HG02610 (cell line): ENCODE data around the gene CCL1.
"Not testable (repeated sequence)": the region's sequence is repeated elsewhere in the genome, so short reads cannot be mapped to it uniquely, and the experiment has no call there.

Experiments used
- ATAC-seq: cut with Tn5 transposase; IDR thresholded peaks from one replicate; pipeline ENCODE4 v1.9.1; 2021; ENCODE audit warnings: mild to moderate bottlenecking, moderate library complexity; ENCODE audit not compliant: unreplicated experiment

The CCL1 gene

DNA sequence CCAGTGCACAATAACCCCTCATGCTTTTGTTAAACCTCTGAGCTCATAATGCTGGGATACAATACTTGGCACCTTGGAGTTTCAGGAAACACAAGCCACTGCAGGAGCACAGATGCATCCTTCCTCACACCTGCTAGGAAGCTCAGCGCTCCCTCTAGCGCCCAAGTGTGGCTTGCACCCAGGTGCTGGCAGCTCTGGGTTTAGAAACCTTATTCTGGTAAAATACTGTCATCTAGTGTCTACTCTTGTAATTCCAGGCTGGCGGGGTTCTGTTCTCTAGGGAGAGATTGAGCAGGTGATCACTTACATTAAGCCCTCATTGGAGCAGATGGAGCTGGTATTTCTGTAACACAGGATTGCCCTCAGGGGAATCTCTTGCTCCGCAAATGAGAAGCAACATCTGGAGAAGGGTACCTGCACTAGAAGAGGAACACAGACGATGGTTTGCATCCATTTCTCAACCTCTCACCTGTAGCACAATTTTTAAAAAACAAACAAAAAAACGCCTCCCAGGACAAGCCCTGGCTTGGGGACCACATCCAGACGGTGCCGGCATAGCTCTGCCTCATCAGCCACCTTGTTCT, 1.5 kb downstream of the CCL1 start:
- ATAC-seq, result no peak

DNA sequence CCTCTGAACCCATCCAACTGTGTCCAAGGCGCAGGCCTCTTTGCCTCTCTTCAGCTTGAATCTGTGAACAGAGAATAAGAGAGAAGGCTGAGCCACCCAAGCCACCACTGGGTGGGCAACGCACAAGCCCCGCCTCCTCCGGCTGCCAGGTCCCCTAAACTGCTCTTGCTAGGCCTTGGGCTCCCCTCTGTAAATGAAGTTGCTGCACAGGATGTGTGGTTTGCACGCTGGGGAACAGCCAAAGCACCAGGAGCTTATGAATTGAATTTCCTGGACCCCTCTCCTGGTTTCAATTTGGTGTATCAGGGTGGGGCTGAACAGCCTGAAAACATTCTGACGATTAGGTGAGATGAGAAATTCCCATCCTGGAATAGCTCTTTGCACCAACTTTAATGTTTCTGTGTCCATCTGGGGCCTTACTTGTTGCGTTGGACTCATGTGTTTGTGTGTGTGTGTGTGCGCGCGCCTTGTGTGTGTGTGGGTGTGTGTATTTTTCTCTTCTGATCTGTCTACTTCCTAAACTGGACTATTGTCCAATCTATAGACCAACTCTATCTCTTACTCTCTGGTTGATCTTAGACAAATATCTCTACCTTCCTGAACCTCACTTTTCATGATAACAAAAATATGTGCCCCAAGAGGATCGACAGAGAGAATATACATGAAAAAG, 2.3 kb downstream of the CCL1 start:
- ATAC-seq, result no peak

DNA sequence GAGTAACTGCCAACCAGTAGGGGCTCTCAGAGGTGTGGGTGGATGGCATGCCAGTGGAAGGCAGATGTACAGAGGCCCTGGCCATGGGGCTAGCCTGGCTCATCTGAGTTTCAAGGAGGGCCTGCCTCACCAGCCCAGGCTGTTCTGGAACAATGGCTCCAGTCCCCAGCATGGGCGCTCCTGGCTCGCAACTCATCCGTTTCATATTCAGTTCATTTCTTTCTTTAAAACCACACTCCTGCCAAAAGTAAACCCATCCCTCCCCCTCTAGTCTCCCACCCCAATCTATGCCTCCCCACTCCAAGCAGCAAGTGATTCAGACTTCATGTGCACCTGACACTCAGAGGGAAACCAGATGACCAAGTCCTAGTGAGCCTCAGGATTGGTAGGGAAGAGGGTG, 4.4 kb downstream of the CCL1 start:
- no peak for ATAC-seq

DNA sequence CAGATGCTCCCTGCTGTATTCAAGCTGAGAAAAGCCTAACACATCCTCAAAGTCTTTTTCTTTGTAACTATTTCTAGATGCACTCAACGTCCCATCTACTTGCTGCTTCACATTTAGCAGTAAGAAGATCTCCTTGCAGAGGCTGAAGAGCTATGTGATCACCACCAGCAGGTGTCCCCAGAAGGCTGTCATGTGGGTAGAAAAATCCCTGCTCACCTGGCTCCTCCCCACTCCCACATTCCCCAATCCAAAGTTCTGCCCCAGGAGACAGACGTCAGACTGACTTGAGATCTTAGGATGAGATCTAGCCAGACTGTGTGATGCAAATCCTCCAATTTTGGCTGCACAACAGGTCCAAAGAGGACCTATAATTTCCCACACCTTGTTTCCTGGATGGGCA, 5.6 kb downstream of the CCL1 start:
- no peak for ATAC-seq

DNA sequence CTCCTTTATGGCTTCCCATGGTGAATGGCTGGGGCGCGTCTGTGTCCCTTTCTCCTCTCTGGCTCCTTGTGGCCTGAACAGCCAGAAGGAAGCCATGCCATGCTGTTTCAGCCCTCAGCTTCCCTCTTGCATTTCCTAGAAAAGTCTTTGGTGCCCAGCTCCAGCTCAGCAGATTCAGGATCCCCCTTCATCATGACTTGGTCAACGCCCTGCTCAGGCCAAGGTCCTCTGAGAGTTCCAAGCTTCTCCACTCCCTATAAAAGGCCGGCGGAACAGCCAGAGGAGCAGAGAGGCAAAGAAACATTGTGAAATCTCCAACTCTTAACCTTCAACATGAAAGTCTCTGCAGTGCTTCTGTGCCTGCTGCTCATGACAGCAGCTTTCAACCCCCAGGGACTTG, 6.8 kb downstream of the CCL1 start, which contains the start of gene CCL13:
Gene CCL13, plus strand, starts transcription at position 287 of the 400 bp plus-strand sequence. Its CDS starts 47 bp downstream, at position 334.
- no peak for ATAC-seq

DNA sequence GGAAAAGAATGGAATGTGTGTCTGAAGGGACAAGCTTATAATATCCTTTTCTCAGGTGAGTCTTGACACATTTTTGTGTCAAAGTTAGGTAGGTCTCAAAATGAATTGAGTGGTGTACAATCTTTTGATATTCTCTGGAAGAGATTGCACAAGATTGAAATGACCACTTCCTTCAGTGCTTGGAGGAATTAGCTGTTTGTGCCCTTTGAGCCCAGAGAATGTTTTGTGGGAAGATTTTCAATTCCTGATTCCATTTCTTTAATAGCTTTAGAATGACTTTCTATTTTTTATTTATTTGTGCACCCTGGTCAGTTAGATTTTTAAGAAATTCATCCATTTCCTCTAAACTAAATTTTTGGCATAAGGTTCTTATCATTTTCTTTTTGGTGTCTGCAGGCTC, 8.4 kb downstream of the CCL1 start:
- ATAC-seq, result no peak

DNA sequence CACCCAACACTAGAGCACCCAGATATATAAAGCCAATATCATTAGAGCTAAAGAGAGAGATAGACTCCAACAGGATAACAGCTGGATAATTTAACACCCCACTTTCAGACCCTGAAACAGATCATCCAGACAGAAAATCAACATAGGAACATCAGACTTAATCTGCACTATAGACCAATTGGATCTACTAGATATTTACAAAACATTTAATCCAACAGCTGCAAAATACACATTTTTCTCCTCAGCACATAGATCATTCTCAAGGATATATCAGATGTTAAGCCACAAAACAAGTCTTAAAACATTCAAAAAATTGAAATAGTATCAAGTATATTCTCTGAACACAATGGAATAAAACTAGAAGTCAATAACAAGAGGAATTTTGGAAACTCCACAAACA, 10.8 kb downstream of the CCL1 start:
- no peak for ATAC-seq

DNA sequence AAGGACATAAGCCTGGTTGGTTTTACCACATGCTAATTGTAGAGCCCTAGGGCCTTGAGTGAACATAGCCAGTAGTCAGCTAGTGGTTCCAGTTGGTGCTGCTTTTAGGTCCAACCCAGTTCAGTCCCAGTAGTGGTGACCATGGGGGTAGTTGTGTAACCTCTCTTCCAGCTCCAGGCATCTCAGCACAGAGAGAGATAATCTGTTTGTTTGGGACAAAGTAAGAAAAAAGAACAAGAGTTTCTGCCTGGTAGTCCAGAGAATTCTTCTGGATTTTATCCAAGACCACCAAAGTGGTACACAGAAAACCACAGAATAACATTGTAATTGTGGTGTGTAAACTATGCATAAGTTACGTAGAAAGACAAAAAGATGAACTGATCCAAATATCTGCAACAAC, 11.9 kb downstream of the CCL1 start:
- ATAC-seq, result no peak

DNA sequence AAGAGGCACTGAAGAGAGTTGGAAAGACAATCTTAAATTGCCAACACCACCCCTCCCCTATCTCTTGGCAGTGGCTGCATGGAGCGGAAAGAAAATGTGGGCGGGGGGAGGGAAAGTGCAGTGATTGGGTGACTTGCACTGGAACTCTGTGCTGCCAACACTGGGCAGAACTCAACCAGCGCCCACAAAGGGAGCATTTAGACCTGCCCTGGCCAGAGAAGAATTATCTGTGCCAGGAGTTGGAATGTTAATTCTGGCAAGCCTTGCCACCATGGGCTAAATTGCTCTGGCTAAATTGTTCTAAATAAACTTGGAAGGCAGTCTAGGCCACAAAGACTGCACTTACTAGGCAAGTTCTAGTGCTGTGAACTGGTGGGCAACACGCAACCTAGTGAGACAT, 13.3 kb downstream of the CCL1 start:
- no peak for ATAC-seq

DNA sequence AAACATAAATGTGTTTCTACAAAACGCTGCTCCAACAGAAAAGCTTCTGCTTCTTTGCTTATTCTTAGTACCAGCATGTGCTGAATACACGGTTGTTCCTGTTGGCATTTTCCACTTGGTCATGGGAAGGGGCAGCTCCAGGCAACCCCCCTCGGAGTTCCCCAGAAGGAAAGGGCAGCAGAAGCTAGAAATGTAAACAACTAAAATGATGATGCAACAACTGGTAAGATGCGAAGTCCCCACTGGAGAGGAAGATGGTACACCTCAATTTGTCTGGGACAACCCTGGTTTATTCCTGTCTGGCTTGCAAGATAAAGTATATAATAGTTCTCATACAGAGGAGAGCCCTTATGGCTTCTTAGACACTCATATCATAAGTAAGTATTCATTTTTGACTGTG, 16.0 kb downstream of the CCL1 start:
- ATAC-seq, result no peak

DNA sequence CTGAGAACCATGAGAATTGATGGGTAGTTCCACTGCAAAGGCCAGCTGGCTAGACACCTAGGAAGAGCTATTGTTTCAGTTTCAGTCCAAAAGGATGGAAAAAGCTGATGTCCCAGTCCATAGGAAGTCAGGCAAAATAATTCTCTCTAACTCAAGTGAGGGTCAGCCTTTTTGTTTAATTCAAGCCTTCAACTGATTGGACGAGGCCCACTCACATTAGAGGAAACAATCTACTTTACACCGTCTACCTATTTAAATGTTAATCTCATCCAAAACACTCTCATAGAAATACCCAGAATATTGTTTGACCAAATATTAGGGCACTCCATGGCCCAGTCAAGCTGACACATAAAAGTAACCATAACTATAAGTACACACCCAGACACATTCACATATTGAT, 21.1 kb downstream of the CCL1 start:
- ATAC-seq, result no peak

DNA sequence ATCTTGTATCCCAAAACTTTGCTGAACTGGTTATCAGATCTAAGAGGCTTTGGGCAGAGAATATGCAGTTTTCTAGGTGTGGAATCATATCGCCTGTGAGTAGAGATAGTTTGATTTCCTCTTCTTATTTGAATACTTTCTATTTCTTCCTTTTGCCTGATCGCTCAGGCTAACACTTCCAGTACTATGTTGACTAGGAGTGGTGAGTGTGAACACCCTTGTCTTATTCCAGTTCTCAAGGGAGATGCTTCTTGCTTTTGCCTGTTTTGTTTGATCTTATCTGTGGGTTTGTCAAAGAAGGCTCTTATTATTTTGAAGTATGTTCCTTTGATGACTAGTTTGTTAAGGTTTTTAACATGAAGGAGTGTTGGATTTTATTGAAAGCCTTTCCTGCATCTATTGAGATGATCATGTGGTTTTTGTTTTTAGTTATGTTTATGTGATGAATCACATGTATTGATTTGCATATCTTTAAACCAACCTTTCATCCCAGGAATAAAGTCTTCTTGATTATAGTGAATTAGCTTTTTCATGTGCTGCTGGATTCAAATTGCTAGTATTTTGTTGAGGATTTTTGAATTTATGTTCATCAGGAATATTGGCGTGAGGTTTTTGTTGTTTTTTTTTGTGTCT, 23.8 kb downstream of the CCL1 start:
- no peak for ATAC-seq

DNA sequence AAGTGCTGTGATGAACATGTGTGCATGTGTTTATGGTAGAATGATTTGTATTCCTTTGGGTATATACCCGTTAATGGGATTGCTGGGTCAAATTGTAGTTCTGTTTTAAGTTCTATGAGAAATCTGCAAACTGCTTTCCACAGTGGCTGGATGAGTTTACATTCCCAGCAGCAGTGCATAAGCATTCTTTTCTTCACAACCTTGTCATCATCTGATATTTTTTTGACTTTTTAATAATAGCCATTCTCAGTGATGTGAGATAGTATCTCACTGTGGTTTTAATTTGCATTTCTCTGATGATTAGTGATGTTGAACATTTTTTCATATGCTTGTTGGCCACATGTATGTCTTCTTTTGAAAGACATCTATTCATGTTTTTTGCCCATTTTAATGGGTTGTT, 25.3 kb downstream of the CCL1 start:
- ATAC-seq, result no peak

DNA sequence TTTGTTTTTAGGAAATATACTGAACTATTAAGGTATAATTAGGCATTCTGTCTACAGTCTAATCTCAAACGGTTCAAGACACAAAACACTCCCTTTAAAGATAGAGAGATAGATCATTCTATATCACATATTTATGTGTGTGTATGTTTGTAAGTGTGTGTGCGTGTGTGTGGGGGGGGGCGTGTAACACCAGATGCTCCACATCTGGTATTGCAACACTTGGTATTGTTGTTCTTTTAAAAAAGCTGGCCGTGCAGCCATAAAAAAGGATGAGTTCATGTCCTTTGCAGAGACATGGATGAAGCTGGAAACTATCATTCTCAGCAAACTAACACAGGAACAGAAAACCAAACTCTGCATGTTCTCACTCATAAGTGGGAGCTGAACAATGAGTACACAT, 35.5 kb downstream of the CCL1 start:
- not testable (repeated sequence) for ATAC-seq

DNA sequence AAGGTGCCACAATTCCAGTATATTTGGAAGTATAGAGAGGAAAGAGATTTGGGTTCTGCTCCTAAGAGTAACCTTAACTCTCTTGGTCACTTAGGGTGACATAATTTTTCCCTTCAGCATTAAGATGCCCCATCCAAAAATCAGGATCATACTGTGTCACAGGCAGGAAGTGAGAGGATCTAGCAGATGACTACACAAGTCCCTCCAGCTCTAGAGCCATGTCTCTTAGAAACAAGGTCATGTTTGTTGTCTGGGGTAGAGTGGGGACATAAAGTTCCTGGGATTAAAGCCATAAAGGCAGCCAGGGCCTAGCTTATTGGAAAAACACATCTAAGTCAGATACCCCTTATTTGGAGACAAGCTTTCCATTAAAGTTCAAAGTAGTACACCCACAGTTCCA, 41.1 kb downstream of the CCL1 start:
- ATAC-seq, result no peak

DNA sequence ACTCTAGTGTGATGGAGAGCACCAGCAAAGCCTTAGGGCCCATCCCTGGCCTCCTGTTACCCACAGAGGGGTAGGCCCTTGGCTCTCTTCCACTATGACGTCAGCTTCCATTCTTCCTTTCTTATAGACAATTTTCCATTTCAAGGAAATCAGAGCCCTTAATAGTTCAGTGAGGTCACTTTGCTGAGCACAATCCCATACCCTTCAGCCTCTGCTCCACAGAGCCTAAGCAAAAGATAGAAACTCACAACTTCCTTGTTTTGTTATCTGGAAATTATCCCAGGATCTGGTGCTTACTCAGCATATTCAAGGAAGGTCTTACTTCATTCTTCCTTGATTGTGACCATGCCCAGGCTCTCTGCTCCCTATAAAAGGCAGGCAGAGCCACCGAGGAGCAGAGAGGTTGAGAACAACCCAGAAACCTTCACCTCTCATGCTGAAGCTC, 44.0 kb downstream of the CCL1 start, which contains the start of gene CCL8:
Gene CCL8, plus strand, starts transcription at position 397 of the 445 bp plus-strand sequence. CDS start 67 bp downstream, outside the sequence.
- ATAC-seq, result no peak

DNA sequence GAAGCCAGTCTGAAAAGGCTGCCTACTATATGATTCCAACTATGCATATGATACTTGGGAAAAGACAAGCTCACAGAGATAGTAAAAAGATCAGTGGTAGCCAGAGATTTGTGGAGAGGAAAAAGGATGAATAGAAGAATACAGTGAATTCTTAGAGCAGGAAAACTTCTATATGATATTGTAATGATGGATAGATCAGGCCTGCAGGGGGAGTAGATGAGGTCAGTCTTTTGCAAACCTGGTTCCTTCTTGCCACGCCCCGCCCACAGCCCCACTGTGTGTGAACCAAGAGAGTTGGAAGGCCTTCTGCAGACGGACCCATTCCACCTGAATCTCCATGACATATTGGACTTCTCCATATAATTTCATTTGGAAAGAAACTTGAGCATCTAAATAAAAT, 44.6 kb downstream of the CCL1 start:
- ATAC-seq, result no peak

DNA sequence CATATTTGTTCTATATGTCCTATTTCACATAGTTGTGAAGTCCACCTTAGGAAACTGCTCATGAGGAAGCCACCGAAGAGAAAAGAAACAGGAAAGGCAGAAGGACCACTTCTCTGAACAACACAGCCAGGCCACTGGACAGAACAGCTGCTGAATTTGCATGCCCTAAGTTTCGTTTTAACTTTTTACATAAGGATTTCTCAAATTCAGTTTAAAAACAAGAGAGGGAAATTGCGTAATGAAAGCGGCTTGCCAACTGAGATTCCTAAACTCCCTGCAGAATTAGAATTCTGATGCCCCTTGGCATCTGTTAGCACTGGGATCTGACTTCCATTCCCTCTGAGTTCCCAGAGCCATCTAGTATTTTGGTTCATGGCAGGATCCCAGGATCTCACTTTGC, 48.8 kb downstream of the CCL1 start:
- no peak for ATAC-seq

DNA sequence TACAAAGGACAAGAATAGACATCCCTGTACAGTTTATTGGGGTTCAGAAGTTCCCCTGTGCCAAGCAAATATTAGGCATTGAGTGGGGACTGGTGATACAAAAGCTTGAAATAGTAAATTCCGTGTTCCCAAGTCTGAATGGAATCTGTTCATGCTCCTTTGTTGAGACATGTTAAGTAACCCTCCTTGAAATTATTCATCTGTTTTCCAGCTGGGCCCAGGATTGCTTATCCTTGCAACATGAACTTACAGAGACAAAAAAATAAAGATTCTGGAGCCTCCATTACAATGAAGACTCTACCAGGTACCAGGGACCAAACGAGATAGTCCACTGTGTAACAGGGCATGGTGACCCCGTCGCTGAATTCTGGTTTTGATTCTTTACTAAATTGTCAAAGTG, 49.9 kb downstream of the CCL1 start:
- ATAC-seq, result no peak

DNA sequence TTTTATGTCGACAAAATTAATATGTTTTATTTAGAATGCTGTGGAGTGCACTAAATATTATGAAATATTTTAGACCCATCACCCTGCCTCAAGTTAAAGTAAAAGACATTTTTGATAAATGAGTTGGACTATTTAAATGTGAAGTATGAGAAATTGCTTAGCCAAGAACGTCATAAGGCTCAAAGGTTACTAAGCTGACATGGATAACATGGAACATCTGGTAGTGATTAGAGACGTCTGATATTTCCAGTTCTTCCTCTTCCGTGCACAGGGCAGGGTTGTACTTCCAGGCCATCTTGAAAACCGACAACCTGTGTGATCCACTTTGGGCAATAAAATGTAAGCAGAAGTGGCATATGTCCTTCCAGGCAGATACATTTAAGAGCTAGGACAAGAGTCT, 51.0 kb downstream of the CCL1 start:
- no peak for ATAC-seq

DNA sequence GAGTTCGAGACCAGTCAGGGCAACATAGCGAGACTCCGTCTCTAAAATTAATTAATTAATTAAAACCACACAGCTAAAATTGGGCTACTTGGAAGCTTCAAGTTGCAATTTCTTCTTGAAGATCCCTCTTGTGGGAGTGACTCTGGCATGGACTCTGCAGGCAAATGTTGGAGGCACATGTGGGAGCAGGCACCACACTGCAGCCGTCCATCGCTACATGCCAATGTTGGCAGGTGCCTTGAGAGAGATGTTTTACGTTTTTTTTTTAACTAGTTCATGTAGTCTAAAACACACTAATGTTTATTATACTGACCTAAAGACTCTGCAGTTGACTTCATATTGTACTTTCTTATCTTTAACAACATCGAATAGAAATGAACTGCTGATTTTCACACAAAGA, 51.7 kb downstream of the CCL1 start:
- ATAC-seq, result no peak
